ENCODE measurements around the gene PFKFB4. TPM values are rescaled to one million over a fixed set of nuclear protein-coding genes. Genes with fewer than 3 reads are reported as not detected.

Gene PFKFB4
- total and polyA plus RNA-seq, 2 of the 8 experiments (the other 6 are each of a cell fraction or from before 2014, with no cell fraction given), result 10.7 to 20.1 TPM

GRCh38 chr3:48572517-48572916, 15.9 kb upstream of the PFKFB4 start:
- H3K27me3 ChIP-seq (replicated peaks in 1 of 4; ENCODE audit: control insufficient read depth in 3 of 4, extremely low read depth in 1 of 4, insufficient read depth in 3 of 4, low read length in 3 of 4), result no peaks in the 10 kb centered on the region; a peak in 1 of 7 replicates
- H2BK20ac ChIP-seq (ENCODE audit: low read length), result no peak overlapping the region
- no peaks in the 10 kb centered on the region for H3K9me3 ChIP-seq (ENCODE audit: insufficient read depth in 2 of 2, low read depth in 1 of 2, low read length in 1 of 2)
- H2BK120ac ChIP-seq (replicated peaks; ENCODE audit: low read depth, low read length), result no peak overlapping the region
- no peak overlapping the region for H4K5ac ChIP-seq (ENCODE audit: insufficient read length, low read depth, low read length)
- H3K4me1 ChIP-seq (replicated peaks in 1 of 4; ENCODE audit: control insufficient read depth in 3 of 4, insufficient read depth in 4 of 4, low read length in 3 of 4), result no peaks in the 10 kb centered on the region
- H3K4me2 ChIP-seq (ENCODE audit: insufficient read depth in 1 of 2, low read depth in 2 of 2, low read length in 2 of 2), result no peak overlapping the region
- H2AK5ac ChIP-seq (ENCODE audit: low read depth, low read length), result no peak overlapping the region
- no peak overlapping the region for H2BK5ac ChIP-seq (ENCODE audit: low read depth, low read length)
- ChIA-PET CTCF (ENCODE audit: partially characterized antibody) (interaction anchor here (0.5 to 3.3 kb wide), 3 partner anchors 13 to 437 kb away, joined by 3 to 14 read pairs (median 3); no protein-coding TSS in a partner anchor), POLR2A (ENCODE audit: partially characterized antibody) (interaction anchor here (1.0 to 1.6 kb wide), 7 partner anchors 17 to 106 kb away, joined by 3 to 4 read pairs (median 3); a partner anchor contains a TSS)
- H2BK12ac ChIP-seq (ENCODE audit: low read depth, low read length), result no peak overlapping the region
- WGBS, 2 experiments (ENCODE audit: extremely low coverage in 1 of 2, insufficient coverage in 1 of 2, insufficient read length in 1 of 2, insufficient replicate concordance in 2 of 2, low coverage in 1 of 2, low lambda C conversion rate in 2 of 2, missing lambda C conversion rate in 1 of 2), result 98% methylated on average over 5 of the region's 7 CpGs; no CpG with 5 or more reads in 1 of the 2 experiments
- H3K79me1 ChIP-seq (ENCODE audit: low read depth, low read length), result no peaks in the 10 kb centered on the region
- H4K20me1 ChIP-seq (replicated peaks in 1 of 2; ENCODE audit: control insufficient read depth in 1 of 2, insufficient read depth in 2 of 2, low read length in 2 of 2), result peaks cover 0 to 4% of the 10 kb centered on the region in 2 experiments
- FAIRE-seq (no peak), DNase-seq (ENCODE audit: low read depth in 1 of 2, low spot score in 2 of 2) (no peak)
- no peak overlapping the region for H3K4me3 ChIP-seq (ENCODE audit: extremely low read depth in 1 of 4, insufficient read depth in 2 of 4, low read depth in 3 of 4, low read length in 4 of 4)
- no peak overlapping the region for H4K91ac ChIP-seq (replicated peaks; ENCODE audit: insufficient read length, low read length)
- no peak overlapping the region for H3K27ac ChIP-seq (ENCODE audit: low read depth, low read length)
- H3K9ac ChIP-seq (replicated peaks in 1 of 4; ENCODE audit: extremely low read depth in 1 of 4, low read depth in 3 of 4, low read length in 3 of 4), result no peak overlapping the region
- H3K23me2 ChIP-seq (ENCODE audit: low read depth, low read length), result peaks cover 2% of the 10 kb centered on the region; the same call in 1 of the 2 replicates
- no peaks in the 10 kb centered on the region for H3K79me2 ChIP-seq (ENCODE audit: control insufficient read depth in 1 of 2, insufficient read depth in 2 of 2, low read length in 2 of 2)
- TF ChIP-seq EGR1 (IDR thresholded peaks at IDR 0.05; ENCODE audit: borderline replicate concordance, low read depth, low read length) (no peak), CHD2 (IDR thresholded peaks at IDR 0.05; ENCODE audit: low read length) (no peak), TCF12 (IDR thresholded peaks at IDR 0.05; ENCODE audit: low read depth, low read length) (no peak), RBBP5 (IDR thresholded peaks at IDR 0.05; ENCODE audit: borderline replicate concordance, low read depth, low read length) (no peak), NRF1 (IDR thresholded peaks at IDR 0.05; ENCODE audit: low read depth, low read length) (no peak), ZNF274 (IDR thresholded peaks at IDR 0.05; ENCODE audit: borderline replicate concordance, extremely low read depth, low read length) (no peak), BRCA1 (IDR thresholded peaks at IDR 0.05; ENCODE audit: low read depth, low read length) (no peak), MAFK (IDR thresholded peaks at IDR 0.05; ENCODE audit: low read depth, low read length) (no peak), NANOG (IDR thresholded peaks at IDR 0.05; ENCODE audit: insufficient read depth, low read depth, low read length, poor library complexity, severe bottlenecking) (no peak), RAD21 (IDR thresholded peaks at IDR 0.05 in 1 of 2, conservative IDR thresholded peaks at IDR 0.05 in 1 of 2; ENCODE audit: low read depth in 2 of 2, low read length in 2 of 2) (no peak), SIRT6 (IDR thresholded peaks at IDR 0.05; ENCODE audit: low read length) (no peak)
- H3K36me3 ChIP-seq (ENCODE audit: control insufficient read depth in 2 of 4, insufficient read depth in 4 of 4, low read length in 3 of 4), result peaks cover 0 to 3% (median under 1%) of the 10 kb centered on the region in 4 experiments; a peak in 2 of 8 replicates
- H4K8ac ChIP-seq (ENCODE audit: extremely low read depth, insufficient read depth, low read length), result no peak overlapping the region
- no peak overlapping the region for H3K23ac ChIP-seq (ENCODE audit: insufficient read length)
- no peak overlapping the region for H2BK15ac ChIP-seq (ENCODE audit: low read length)
- no peak overlapping the region for H3K4ac ChIP-seq (replicated peaks; ENCODE audit: insufficient read length, low read depth, low read length)
- no peak overlapping the region for H3K56ac ChIP-seq (replicated peaks; ENCODE audit: insufficient read length, low read depth, low read length)
- H3K18ac ChIP-seq (ENCODE audit: extremely low read depth, low read length), result no peak overlapping the region
- no peak overlapping the region for H2AFZ ChIP-seq (ENCODE audit: low read length)
- no peak overlapping the region for H3K14ac ChIP-seq (ENCODE audit: insufficient read length)

Measured in H1 (cell line).